ENCODE results near the gene AATK.

- TF ChIP-seq CTCF (conservative IDR thresholded peaks at IDR 0.05; ENCODE audit: low read depth in 2 of 2) (no peak), REST (IDR thresholded peaks at IDR 0.05; ENCODE audit: unreplicated experiment) (no peak), EZH2 (IDR thresholded peaks at IDR 0.05; ENCODE audit: low read depth, unreplicated experiment) (no peak), POLR2AphosphoS5 (IDR thresholded peaks at IDR 0.05; ENCODE audit: low read depth) (no peak), EZH2phosphoT487 (IDR thresholded peaks at IDR 0.05; ENCODE audit: unreplicated experiment) (no peak), NANOG (IDR thresholded peaks at IDR 0.05; ENCODE audit: borderline replicate concordance) (no peak), JUNB (IDR thresholded peaks at IDR 0.05; ENCODE audit: unreplicated experiment) (no peak), CREB1 (CRISPR knock-in tag; IDR thresholded peaks at IDR 0.05; ENCODE audit: low read depth) (no peak)
These were observed 96.8 kb downstream of the AATK start for GRCh38 chr17:81069135-81069645.

All from GM23338 (cell line).